ENCODE data around the gene VTCN1.
"Not testable (repeated sequence)": the region's sequence is repeated elsewhere in the genome, so short reads cannot be mapped to it uniquely, and the experiment has no call there.

DNA sequence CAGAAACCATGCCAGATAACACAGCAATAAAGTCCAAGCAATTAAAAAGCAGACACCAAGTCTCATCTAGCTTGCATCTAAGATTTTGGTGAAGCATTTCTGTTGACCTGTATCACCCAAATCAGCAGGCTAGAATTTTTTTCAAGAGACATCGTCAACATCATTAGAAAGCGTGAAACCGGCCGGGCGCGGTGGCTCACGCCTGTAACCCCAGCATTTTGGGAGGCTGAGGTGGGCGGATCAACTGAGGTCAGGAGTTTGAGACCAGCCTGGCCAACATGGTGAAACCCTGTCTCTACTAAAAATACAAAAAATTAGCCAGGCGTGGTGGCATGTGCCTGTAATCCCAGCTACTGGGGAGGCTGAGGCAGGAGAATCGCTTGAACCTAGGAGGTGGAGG, 91.6 kb downstream of the VTCN1 start:
- TF ChIP-seq, protein P1, sequence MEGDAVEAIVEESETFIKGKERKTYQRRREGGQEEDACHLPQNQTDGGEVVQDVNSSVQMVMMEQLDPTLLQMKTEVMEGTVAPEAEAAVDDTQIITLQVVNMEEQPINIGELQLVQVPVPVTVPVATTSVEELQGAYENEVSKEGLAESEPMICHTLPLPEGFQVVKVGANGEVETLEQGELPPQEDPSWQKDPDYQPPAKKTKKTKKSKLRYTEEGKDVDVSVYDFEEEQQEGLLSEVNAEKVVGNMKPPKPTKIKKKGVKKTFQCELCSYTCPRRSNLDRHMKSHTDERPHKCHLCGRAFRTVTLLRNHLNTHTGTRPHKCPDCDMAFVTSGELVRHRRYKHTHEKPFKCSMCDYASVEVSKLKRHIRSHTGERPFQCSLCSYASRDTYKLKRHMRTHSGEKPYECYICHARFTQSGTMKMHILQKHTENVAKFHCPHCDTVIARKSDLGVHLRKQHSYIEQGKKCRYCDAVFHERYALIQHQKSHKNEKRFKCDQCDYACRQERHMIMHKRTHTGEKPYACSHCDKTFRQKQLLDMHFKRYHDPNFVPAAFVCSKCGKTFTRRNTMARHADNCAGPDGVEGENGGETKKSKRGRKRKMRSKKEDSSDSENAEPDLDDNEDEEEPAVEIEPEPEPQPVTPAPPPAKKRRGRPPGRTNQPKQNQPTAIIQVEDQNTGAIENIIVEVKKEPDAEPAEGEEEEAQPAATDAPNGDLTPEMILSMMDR (IDR thresholded peaks at IDR 0.05; ENCODE audit: poor library complexity, severe bottlenecking): not testable (repeated sequence)
- not testable (repeated sequence) for TF ChIP-seq SMC3 (conservative IDR thresholded peaks at IDR 0.05; ENCODE audit: poor library complexity); EZH2 (IDR thresholded peaks at IDR 0.05; ENCODE audit: borderline replicate concordance, insufficient read depth, low read length, poor library complexity, severe bottlenecking); POLR2AphosphoS5 (IDR thresholded peaks at IDR 0.05); EP300 (conservative IDR thresholded peaks at IDR 0.05; ENCODE audit: poor library complexity, severe bottlenecking); TAF1 (IDR thresholded peaks at IDR 0.05; ENCODE audit: low read depth)

All from neural cell (in vitro differentiated cells).